Breast epithelium (tissue), 4 donors: ENCODE results near the gene MAB21L1. TPM values are rescaled to one million over a fixed set of nuclear protein-coding genes. Genes with fewer than 3 reads are reported as not detected.

Experiments
- DNase-seq, 2 donors: peaks; one replicate each; pipeline ENCODE4 v3.0.0-alpha.2; 2019; ENCODE audit warnings: low spot score in 2 of 2
- H3K27ac ChIP-seq, 2 donors: fragments of 200-600 bp; sonication (generic) in 1 of 2; one replicate each; pipeline ENCODE4 v1.5.1; 2016 to 2019; ENCODE audit warnings: mild to moderate bottlenecking in 1 of 2
- H3K27me3 ChIP-seq, 2 donors: fragments of 200-600 bp; sonication (generic) in 1 of 2; one replicate each; pipeline versions ENCODE4 v1.5.1 to v1.6.0; 2017 to 2019; ENCODE audit warnings: control low read depth in 1 of 2, mild to moderate bottlenecking in 1 of 2
- H3K36me3 ChIP-seq: fragments of 200-600 bp; one replicate; pipeline ENCODE4 v1.5.1; 2019
- H3K4me1 ChIP-seq, 2 donors: fragments of 200-600 bp; sonication (generic); one replicate each; pipeline ENCODE4 v1.5.1; 2016 to 2019; ENCODE audit warnings: control low read depth in 1 of 2
- H3K4me3 ChIP-seq, 3 donors: fragments of 200-600 bp; sonication (generic); 1 replicate in 2 of 3; 2 replicates in 1 of 3; pipeline ENCODE4 v1.5.1; 2016 to 2019; ENCODE audit warnings: mild to moderate bottlenecking in 3 of 3, moderate library complexity in 2 of 3
- H3K9me3 ChIP-seq, 2 donors: fragments of 200-600 bp; sonication (generic) in 1 of 2; one replicate each; pipeline ENCODE4 v1.5.1; 2016 to 2019; ENCODE audit warnings: control low read depth in 1 of 2
- POLR2A ChIP-seq: fragments of 450-650 bp; IDR thresholded peaks from one replicate; pipeline ENCODE4 v1.6.1; 2016; ENCODE audit warnings: antibody characterized with exemption, mild to moderate bottlenecking, moderate library complexity
- POLR2AphosphoS5 ChIP-seq, 3 donors: sonication (generic); formaldehyde crosslinking; IDR thresholded peaks; one replicate each; pipeline ENCODE4 v1.6.1; 2017; ENCODE audit warnings: antibody characterized with exemption in 3 of 3
- intact Hi-C: fragments of 100-400 bp; cut with DNase I; formaldehyde crosslinking; loops from one replicate; pipeline ENCODE4 v1.15.1; 2023; ENCODE audit warnings: low total_unique reads
- total RNA-seq, 3 donors: library from RNA; depleted of rRNA; stranded (reverse); fragments of >200 nt; gene quantifications; one replicate each; pipeline ENCODE4 v1.1.0, GENCODE V29; 2016
- TF ChIP-seq, protein P1 (sequence below), 3 donors: fragments of 450-650 bp; IDR thresholded peaks; one replicate each; pipeline ENCODE4 v1.5.1; 2016 to 2017; ENCODE audit warnings: antibody characterized with exemption in 3 of 3, mild to moderate bottlenecking in 3 of 3, moderate library complexity in 3 of 3

Gene MAB21L1
- total RNA-seq, 3 donors from 2014 or later: 7.7 to 12.0 (median 11.8) TPM

DNA sequence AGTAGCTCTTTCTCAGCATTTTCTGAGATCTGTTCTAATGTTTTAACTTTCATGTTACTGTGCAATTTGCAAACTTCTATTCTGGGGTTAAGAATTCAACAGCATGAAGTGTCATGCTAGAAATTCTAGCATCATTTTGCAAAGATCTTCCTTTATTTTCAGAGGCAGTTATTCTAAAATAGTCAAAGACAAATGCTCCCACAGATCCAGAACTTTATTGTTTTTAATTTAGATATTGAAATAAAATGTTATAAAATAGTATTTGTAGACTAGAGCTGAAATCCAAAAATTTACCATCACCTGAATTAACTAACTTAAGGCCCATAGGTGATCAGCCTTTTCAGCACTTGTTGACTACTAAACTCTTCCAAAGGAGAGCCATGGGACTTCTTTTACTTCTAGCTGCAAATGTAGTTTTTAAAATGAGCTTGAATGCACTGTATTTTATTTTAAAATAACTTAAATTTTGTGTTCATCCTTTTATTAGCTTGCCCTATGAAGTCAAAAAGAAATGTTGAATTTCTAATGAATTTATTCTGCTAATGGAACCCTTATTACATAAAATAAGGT lies 3.2 kb downstream of the MAB21L1 start:
- peak overlapping the region; percentile 58 to 82 (median 66) for H3K4me3 ChIP-seq
- DNase-seq: no peak
- H3K27ac ChIP-seq: peak overlapping the region in 1 of 2 donors; percentile 83
- no peaks in the 10 kb centered on the region for H3K4me1 ChIP-seq
- no peaks in the 10 kb centered on the region for H3K36me3 ChIP-seq
- H3K9me3 ChIP-seq: no peaks in the 10 kb centered on the region
- intact Hi-C loops: no loop called here
- TF ChIP-seq, protein P1, sequence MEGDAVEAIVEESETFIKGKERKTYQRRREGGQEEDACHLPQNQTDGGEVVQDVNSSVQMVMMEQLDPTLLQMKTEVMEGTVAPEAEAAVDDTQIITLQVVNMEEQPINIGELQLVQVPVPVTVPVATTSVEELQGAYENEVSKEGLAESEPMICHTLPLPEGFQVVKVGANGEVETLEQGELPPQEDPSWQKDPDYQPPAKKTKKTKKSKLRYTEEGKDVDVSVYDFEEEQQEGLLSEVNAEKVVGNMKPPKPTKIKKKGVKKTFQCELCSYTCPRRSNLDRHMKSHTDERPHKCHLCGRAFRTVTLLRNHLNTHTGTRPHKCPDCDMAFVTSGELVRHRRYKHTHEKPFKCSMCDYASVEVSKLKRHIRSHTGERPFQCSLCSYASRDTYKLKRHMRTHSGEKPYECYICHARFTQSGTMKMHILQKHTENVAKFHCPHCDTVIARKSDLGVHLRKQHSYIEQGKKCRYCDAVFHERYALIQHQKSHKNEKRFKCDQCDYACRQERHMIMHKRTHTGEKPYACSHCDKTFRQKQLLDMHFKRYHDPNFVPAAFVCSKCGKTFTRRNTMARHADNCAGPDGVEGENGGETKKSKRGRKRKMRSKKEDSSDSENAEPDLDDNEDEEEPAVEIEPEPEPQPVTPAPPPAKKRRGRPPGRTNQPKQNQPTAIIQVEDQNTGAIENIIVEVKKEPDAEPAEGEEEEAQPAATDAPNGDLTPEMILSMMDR (IDR thresholded peaks at IDR 0.05): no peak
- TF ChIP-seq POLR2A: no peak
- TF ChIP-seq POLR2AphosphoS5 (IDR thresholded peaks at IDR 0.05): no peak
- H3K27me3 ChIP-seq: peaks cover 0 to 7% of the 10 kb centered on the region in 2 donors

DNA sequence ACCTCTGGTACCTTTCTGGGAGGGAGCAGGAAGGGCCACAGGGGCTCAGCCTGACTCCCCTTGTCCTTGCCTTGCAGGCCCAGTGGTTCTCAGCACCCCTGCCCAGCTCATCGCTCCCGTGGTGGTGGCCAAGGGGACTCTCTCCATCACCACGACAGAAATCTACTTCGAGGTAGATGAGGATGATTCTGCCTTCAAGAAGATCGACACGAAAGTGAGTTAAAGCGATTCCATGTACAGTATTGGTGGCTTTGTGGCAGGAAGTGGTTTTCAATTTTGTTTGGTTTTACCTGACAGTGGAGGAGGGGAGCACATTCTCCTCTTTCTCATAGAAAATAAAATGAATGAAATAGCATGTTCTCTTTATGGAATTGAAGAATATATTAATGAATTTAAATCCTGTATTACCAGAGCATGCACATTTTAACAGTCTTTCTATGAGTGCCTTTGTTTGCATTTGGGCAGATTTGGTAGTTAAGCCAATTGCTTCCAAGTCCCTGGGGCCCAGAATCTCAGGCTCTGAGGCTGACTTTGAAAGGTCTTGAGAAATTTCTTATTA lies 4.1 kb downstream of the MAB21L1 start:
- H3K4me3 ChIP-seq: peak overlapping the region; percentile 58 to 82 (median 66)
- peak overlapping the region; percentile 83 to 94 for H3K27ac ChIP-seq
- no peaks in the 10 kb centered on the region for H3K4me1 ChIP-seq
- peaks cover 0 to 7% of the 10 kb centered on the region in 2 donors for H3K27me3 ChIP-seq
- TF ChIP-seq, protein P1 (IDR thresholded peaks at IDR 0.05): no peak
- no peak for TF ChIP-seq POLR2A
- no peak for TF ChIP-seq POLR2AphosphoS5 (IDR thresholded peaks at IDR 0.05)
- no peaks in the 10 kb centered on the region for H3K9me3 ChIP-seq
- intact Hi-C loops: no loop called here
- H3K36me3 ChIP-seq: no peaks in the 10 kb centered on the region
- no peak for DNase-seq

DNA sequence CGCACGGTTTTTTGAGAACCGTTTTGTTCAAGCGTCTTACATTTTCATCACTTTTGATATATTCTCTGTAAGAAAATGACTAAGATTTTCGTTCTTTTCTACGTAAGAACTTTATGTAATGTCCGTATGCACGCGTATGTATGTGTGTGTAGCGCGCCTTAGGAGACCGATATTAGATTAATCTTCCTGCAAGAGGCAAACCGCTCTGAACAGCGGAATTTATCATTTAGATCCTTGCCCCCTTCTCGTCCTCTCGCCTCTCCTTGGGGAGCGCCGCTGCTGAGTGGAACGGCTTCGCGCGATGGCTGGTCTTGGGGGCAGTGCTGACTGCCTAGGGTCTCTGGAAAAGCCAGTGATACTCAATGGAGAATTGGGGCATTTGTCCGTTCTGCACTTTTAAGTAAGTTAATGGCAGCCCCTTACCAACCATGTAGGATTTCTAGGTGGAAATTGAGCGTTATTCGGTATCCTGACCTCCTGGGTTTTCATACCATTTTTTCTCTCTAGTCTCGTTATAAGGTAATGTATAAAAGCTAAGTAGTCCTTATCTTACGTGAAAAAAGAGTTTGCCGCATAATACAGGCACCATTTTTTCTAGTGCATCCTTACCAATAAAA lies 4.7 kb downstream of the MAB21L1 start:
- H3K4me1 ChIP-seq: no peaks in the 10 kb centered on the region
- DNase-seq: no peak
- peak overlapping the region; percentile 83 to 94 for H3K27ac ChIP-seq
- TF ChIP-seq POLR2A: no peak
- TF ChIP-seq, protein P1 (IDR thresholded peaks at IDR 0.05): no peak
- no peak for TF ChIP-seq POLR2AphosphoS5 (IDR thresholded peaks at IDR 0.05)
- H3K36me3 ChIP-seq: no peaks in the 10 kb centered on the region
- H3K4me3 ChIP-seq: peak overlapping the region; percentile 58 to 82 (median 66)
- no peaks in the 10 kb centered on the region for H3K9me3 ChIP-seq
- intact Hi-C loops: no loop called here
- peaks cover 0 to 7% of the 10 kb centered on the region in 2 donors for H3K27me3 ChIP-seq

DNA sequence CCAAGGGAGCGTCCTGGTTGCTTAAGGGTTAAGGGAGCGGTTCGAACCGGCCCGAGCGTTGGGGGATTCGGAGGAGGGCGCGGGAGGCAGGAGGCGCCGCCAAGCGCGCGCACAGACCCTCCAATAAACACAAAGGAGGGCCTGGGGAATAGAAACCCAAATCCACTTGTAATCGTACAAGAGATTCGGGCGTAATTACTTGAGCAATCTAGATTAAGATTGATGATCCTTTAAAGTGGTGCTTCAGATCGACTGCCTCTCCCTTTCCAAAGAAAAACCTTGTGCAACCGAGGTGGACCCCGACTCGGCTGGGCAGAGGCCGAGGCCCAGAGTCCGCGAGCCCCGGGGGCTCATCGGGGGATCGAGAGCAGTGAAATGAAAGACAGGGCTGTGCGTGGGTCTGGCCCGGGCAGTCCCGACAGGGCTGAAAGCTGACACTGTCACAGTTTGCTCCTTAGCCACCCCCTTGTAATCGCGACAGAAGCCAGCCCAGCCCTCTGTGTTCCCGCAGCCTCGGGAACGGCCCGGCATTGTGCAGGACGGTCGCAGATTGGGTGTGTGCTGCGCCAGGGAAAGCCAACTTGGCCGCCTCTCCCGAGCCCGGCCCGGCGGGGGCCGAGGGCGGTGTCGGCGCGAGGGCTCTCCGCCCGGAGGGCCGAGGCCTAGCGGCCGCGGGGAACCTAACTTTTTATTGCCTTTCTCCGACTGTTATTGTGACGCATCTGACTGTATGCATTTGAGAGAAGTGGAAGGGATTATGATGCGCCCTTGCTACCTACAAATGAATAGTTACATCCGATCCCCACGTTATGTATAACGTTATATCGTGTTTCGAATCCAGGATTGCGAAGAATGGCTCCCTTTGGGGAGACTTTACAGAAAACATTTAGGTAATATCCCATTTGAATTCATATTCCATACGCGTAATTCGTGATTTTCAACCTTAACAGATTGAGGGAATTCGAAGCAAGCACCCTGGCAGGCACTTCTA lies 5.5 kb downstream of the MAB21L1 start:
- no peaks in the 10 kb centered on the region for H3K9me3 ChIP-seq
- H3K27me3 ChIP-seq: peaks cover 0 to 7% of the 10 kb centered on the region in 2 donors
- TF ChIP-seq POLR2AphosphoS5 (IDR thresholded peaks at IDR 0.05): peak in 2 of 3 donors; percentile 42 to 67
- TF ChIP-seq, protein P1 (IDR thresholded peaks at IDR 0.05): no peak
- intact Hi-C loops: no loop called here
- H3K4me3 ChIP-seq: peak overlapping the region; percentile 58 to 82 (median 66)
- DNase-seq: no peak
- H3K36me3 ChIP-seq: no peaks in the 10 kb centered on the region
- peak overlapping the region; percentile 83 to 94 for H3K27ac ChIP-seq
- H3K4me1 ChIP-seq: no peaks in the 10 kb centered on the region
